ENCODE measurements around the gene SLC9A3. TPM values are rescaled to one million over a fixed set of nuclear protein-coding genes. Genes with fewer than 3 reads are reported as not detected.

Gene SLC9A3
- polyA plus RNA-seq, 3 donors = 0.45 to 3.1 (median 1.5) TPM

DNA sequence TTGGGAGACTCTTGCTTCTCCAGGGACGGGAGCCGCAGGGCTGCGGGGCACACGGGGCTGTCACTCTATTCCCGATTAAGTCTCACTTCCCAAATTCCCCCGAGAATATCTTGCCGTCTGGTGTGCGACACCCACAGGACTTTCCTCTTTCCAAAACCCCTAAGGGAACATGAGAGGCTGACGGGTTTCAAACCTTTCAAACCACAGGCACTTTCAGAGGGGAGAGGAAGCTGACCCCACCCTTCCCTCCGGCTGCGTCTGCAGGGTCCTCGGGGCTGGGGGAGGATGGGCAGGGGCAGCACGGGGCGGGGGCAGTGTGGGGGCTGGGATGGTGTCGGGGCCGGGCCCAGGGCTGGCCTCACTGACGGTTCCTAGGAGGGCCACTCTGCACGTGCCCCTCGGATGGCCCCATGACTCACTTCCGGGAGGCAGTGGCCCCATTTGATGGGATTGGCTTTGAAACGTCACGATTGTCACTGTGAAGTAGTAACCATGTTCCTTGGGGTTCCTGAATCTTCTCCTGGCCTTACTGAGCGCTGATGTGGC lies 38.2 kb downstream of the SLC9A3 start:
- WGBS, 3 donors = 29 to 46% (median 37%) methylated on average over 23 of the region's 23 CpGs
- H3K27ac ChIP-seq (ENCODE audit: low read depth, low read length) = no peak overlapping the region

DNA sequence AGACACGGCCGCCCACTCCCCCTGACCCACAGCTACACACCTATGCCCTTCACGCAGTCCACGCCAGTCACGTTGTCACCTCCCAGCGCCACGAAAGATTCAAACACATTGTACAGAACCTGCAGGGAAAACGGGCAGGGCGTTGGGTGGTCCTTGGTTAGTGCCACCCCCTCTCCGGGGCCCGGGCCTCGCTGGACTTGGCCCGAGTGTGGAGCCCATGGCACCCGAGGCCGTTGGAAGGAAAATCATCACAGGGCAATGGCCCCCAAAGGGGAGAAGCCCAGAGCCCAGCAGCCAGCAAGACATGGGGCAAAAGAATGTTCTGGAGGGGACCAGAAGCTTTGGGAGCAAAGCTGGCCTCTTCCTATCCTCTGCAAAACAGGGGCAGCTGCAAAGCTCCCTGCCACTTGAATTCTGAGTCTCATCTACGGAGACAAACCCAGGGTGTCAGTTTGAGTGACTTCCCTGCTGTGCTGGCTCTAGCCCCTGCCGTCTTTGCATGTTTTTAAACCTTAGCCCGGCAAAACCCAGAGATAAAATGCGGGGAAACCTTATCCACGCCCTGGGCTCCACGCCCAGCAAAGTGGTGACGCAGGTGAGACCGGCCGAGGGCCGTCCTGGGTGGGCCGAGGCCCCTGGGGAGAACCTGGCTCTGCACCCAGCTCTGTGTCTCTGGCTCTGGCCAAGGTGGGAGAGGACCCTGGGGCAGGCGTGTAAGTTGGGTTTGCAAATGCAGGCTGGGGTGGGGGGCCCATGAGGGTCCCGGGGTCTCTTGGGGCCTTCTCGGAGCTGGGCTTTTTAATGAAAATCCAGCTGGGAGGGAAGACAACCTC lies 38.9 kb downstream of the SLC9A3 start:
- 64 to 78% (median 73%) methylated on average over 29 of the region's 29 CpGs for WGBS, 3 donors

DNA sequence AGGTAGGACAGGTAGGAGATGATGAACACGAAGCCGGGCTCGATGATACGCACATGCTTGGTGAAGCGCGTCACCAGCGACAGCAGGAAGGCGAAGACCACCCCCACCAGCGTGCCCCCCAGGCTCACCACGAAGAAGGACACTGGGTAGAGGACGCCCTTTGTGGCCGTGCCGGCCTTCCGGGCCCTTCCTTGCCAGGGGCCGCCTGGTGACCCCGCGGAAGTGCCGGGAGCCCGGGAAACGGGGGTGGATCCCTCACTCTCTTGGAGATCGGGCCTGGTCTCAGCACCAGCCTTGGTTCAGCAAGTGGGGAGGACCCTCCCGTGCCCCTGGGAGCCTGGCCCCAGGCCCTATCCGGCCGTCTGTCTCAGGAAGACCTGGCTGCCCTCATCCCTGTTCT lies 39.7 kb downstream of the SLC9A3 start:
- H3K27ac ChIP-seq (ENCODE audit: low read depth, low read length) = no peak overlapping the region
- WGBS, 3 donors = 86 to 93% (median 92%) methylated on average over 24 of the region's 24 CpGs

More for the DNA sequence above, 38.9 kb downstream of the SLC9A3 start:
- H3K27ac ChIP-seq (ENCODE audit: low read depth, low read length) = no peak overlapping the region

DNA sequence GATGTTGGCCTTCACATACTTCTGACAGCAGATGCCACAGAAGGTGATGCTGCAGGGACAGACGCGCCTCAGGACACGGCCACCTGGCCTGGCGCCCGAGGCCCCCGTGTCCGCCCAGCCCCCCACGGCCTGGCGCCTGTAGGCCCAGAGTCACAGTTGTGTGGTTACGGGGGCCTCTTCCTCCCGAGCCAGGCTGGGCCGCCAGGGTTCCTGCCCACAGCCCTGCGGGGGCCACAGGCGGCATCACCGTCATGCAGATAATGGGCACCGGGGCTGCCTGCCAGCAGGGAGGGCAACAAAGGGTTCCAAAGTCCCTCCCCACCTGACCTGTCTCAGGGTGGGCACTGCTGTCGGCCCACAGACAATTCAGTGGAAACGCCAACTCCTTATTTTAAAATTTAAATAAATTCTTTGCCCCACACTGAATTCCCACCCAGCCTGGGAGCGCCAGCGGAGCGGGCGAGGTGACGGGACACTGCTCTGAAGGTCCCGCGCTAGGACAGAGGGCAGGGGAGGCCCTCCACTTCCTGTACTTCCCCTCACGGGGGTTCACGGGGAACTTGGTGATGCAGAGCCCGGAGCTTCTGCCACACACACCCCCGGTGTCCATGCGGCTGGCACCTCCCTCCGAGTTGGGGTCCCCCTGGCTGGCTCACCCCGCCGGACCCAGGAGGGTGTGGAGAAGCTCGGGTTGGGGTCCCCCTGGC lies 40.7 kb downstream of the SLC9A3 start:
- no peak overlapping the region for H3K27ac ChIP-seq (ENCODE audit: low read depth, low read length)
- 48 to 77% (median 58%) methylated on average over 33 to 34 of the region's 34 CpGs for WGBS, 3 donors

DNA sequence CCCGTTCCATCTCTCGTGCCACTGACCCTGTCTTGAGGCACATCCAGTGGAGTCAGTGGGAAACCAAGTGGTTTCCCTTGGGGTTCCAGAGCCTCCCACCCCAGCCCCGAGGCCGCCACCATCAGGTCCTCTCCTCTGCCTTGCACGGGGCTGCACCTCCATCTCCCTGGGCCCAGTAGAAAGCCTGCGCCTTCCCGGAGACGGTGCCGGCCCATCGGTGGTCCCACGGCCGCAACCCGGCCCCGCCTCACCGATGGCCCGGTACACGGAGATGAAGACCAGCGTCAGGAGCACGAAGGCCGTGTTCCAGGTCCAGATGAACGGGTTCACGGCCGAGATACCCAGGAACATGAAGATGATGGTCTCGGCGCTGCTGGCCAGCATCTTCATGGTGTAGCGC lies 41.2 kb downstream of the SLC9A3 start:
- 90 to 91% (median 90%) methylated on average over 26 of the region's 26 CpGs for WGBS, 3 donors
- no peak overlapping the region for H3K27ac ChIP-seq (ENCODE audit: low read depth, low read length)

DNA sequence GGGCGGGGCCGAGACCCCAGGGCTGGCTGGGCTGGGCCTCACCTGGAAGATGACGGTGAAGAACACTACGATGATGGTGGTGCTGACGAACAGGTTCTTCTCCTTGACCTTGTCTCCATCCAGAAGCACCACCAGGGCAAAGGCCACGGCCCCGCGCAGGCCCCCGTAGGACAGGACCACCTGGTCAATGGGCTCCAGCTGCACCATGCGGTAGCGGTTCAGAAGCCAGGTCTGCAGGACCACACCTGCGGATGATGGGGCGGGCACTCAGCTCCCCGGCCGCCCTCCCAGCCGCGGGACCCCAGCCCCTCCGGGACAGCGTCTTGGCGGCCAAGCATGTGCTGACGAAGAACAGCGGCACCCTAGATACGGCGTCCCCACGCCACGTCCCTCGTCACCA lies 41.7 kb downstream of the SLC9A3 start:
- no peak overlapping the region for H3K27ac ChIP-seq (ENCODE audit: low read depth, low read length)
- 92 to 97% (median 93%) methylated on average over 27 of the region's 27 CpGs for WGBS, 3 donors

DNA sequence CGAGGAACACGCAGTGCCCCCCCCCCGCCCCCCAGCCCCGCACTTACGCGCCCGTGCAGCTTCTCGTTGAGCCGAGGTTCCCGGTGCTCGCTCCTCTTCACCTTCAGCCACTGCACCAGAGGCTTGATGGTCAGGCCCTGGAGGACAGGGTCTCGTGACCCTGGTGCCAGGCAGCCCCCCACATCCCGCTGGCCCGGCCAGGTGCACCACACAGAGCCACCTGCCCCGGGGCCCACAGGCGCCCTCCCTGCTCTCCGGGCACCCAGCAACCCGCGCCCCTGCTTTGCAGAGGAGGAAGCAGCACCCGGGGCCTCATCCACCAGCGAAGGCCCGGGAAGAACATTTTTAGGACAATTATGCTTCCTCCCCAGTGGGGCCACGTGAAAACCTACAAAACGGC lies 42.2 kb downstream of the SLC9A3 start:
- WGBS, 3 donors = 64 to 74% (median 74%) methylated on average over 17 to 23 of the region's 24 CpGs
- H3K27ac ChIP-seq (ENCODE audit: low read depth, low read length) = no peak overlapping the region

- WGBS, 3 donors = 71 to 85% (median 78%) methylated on average over 23 of the region's 23 CpGs
These were observed 42.9 kb downstream of the SLC9A3 start for GRCh38 chr5:481347-481746.

GRCh38 chr5:479566-480319 lies 44.5 kb downstream of the SLC9A3 start:
- 52 to 78% (median 77%) methylated on average over 32 to 34 of the region's 34 CpGs for WGBS, 3 donors
- no peak overlapping the region for H3K27ac ChIP-seq (ENCODE audit: low read depth, low read length)

More at GRCh38 chr5:481347-481746, 42.9 kb downstream of the SLC9A3 start:
- no peak overlapping the region for H3K27ac ChIP-seq (ENCODE audit: low read depth, low read length)

GRCh38 chr5:478982-479535 lies 45.2 kb downstream of the SLC9A3 start:
- WGBS, 3 donors = 68 to 73% (median 72%) methylated on average over 16 to 18 of the region's 18 CpGs
- H3K27ac ChIP-seq (ENCODE audit: low read depth, low read length) = no peak overlapping the region

GRCh38 chr5:478369-478981 lies 45.8 kb downstream of the SLC9A3 start:
- no peak overlapping the region for H3K27ac ChIP-seq (ENCODE audit: low read depth, low read length)
- WGBS, 3 donors = 51 to 63% (median 52%) methylated on average over 16 to 17 of the region's 18 CpGs

GRCh38 chr5:477871-478270 lies 46.4 kb downstream of the SLC9A3 start:
- no peak overlapping the region for H3K27ac ChIP-seq (ENCODE audit: low read depth, low read length)
- 80 to 85% (median 81%) methylated on average over 13 of the region's 13 CpGs for WGBS, 3 donors

DNA sequence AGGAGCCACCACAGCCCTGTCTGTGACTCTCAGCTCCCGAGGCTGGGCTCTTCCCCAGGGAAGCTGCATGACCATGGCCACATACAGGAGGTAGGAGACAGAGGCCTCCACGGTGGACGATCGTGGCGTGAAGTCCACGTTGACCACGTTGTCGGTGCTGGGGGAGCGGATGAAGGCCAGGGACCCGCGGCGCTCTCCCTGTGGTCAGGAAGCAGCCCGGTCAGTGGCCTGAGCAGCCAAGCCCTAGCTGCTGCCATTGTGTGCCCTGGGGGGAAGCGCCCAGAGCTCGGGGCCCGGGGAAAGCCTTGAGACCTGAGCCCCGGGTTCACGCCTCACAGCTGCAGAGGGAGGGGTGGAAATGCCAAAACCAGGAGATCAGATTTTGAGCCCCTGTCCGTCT lies 47.0 kb downstream of the SLC9A3 start:
- WGBS, 3 donors = 62 to 76% (median 70%) methylated on average over 19 of the region's 19 CpGs
- no peak overlapping the region for H3K27ac ChIP-seq (ENCODE audit: low read depth, low read length)

GRCh38 chr5:476814-477175 lies 47.5 kb downstream of the SLC9A3 start:
- 61 to 73% (median 65%) methylated on average over 8 to 9 of the region's 9 CpGs for WGBS, 3 donors
- no peak overlapping the region for H3K27ac ChIP-seq (ENCODE audit: low read depth, low read length)

GRCh38 chr5:476102-476813 lies 48.0 kb downstream of the SLC9A3 start:
- WGBS, 3 donors = 65 to 80% (median 75%) methylated on average over 51 of the region's 51 CpGs
- H3K27ac ChIP-seq (ENCODE audit: low read depth, low read length) = no peak overlapping the region

GRCh38 chr5:475704-476101 lies 48.5 kb downstream of the SLC9A3 start:
- no peak overlapping the region for H3K27ac ChIP-seq (ENCODE audit: low read depth, low read length)
- WGBS, 3 donors = 63 to 70% (median 67%) methylated on average over 8 of the region's 8 CpGs

DNA sequence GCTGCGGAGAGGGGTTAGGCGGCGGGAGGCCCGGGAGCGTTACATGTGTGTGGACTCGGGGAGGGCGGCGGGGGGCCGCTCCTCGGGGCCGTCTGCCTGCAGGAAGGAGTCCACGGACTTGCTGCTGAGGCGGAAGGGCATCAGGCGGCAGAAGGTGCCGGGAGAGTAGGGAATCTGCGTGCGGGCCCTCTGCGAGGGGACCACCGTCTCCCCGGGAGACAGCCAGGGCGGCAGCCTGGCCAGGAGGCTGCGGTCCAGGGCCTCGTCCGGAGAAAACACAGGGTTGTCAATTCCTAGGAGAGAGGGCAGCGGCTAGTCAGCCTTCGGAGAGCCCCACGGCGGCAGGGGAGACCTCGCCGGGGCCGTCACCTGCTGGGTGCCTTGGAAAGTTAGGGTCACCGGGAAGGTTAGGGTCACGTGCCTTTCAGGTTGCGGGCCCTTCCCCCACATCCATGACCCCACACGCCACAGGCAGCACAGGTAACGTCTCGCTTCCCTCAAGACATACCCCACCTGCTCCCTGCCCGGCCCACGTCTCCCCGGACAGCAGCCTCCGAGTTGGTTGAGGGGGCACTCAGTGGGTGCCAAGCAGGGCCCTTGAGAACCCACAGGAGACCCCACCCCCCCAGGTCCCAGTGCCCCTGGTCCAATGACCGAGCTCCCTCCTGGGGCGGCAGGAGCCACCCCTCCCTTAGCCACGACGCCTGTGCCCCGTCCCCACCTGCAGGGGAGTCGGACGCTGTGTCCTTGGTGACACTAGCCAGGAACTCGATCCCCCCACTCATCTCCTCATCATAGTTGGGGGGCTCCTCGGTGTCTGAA lies 49.2 kb downstream of the SLC9A3 start:
- no peak overlapping the region for H3K27ac ChIP-seq (ENCODE audit: low read depth, low read length)
- 17 to 21% (median 20%) methylated on average over 38 to 50 of the region's 50 CpGs for WGBS, 3 donors

All from adipose tissue (tissue), 3 donors.